Measurements from ENCODE around the gene ALG9. TPM values are rescaled to one million over a fixed set of nuclear protein-coding genes. Genes with fewer than 3 reads are reported as not detected.

ALG9 gene
- total and polyA plus RNA-seq, 2 donors from 2014 or later = 27.8 to 30.0 TPM

DNA sequence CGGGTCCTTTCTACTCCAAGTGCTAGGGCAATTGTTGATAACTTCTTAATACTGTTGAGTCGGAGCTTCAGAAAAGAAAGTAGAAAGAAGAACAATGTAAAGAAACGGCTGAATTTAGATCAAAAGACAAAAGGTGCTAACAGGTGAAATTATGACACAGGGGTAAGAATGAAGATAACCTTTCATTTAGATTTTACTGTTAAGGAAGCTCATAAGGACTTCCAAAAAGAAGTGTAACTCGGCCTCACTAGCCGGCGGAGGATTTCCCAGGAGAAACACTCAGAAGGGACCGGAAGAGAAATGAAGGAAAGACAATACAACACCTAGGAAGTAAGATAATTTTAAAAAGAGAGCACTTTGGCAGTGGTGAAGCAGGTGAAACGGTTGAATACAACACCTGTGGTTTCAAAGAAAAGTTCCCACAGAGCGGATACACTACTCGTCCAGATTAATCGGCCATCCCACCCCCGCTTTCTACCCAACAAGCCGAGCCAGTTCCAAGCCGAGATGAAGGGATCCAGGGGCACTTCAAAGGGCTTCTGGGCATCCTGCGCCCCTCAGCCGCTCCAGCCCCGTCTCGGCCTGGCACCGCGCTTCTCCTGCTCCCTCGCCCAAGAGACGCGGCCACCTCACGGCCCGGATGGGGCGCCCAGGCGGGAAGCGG is 105.9 kb downstream of the ALG9 start:
- Histone ChIP-seq H3K27me3 (ENCODE audit: control insufficient read depth, insufficient read depth, low read length) (no peaks in the 10 kb centered on the region), H3K9me3 (ENCODE audit: control insufficient read depth in 2 of 3, insufficient read depth in 1 of 3, low read length in 3 of 3) (no peaks in the 10 kb centered on the region), H3K36me3 (ENCODE audit: control insufficient read depth in 2 of 3, insufficient read depth in 3 of 3, low read length in 3 of 3) (peaks cover 3 to 15% (median 11%) of the 10 kb centered on the region in 3 donors), H3K9ac (ENCODE audit: low read length in 3 of 3) (peak overlapping the region; percentile 77 to 98 (median 89)), H3K27ac (ENCODE audit: low read depth in 2 of 2, low read length in 2 of 2) (peak overlapping the region; percentile 57 to 98), H3K4me1 (ENCODE audit: control insufficient read depth in 2 of 3, insufficient read depth in 2 of 3, low read depth in 1 of 3, low read length in 3 of 3) (peaks cover 4 to 18% (median 6%) of the 10 kb centered on the region in 3 donors), H3K4me3 (ENCODE audit: low read length in 3 of 3) (peak overlapping the region; percentile 85 to 93 (median 92))
- intact Hi-C loops (cut with DNase I) = no loop called here
- TF ChIP-seq, protein P1, sequence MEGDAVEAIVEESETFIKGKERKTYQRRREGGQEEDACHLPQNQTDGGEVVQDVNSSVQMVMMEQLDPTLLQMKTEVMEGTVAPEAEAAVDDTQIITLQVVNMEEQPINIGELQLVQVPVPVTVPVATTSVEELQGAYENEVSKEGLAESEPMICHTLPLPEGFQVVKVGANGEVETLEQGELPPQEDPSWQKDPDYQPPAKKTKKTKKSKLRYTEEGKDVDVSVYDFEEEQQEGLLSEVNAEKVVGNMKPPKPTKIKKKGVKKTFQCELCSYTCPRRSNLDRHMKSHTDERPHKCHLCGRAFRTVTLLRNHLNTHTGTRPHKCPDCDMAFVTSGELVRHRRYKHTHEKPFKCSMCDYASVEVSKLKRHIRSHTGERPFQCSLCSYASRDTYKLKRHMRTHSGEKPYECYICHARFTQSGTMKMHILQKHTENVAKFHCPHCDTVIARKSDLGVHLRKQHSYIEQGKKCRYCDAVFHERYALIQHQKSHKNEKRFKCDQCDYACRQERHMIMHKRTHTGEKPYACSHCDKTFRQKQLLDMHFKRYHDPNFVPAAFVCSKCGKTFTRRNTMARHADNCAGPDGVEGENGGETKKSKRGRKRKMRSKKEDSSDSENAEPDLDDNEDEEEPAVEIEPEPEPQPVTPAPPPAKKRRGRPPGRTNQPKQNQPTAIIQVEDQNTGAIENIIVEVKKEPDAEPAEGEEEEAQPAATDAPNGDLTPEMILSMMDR (IDR thresholded peaks at IDR 0.05; ENCODE audit: borderline replicate concordance, extremely low read depth, insufficient read depth) = no peak
- peak in 1 of 5 donors; percentile 20 for DNase-seq
- FAIRE-seq = no peak

DNA sequence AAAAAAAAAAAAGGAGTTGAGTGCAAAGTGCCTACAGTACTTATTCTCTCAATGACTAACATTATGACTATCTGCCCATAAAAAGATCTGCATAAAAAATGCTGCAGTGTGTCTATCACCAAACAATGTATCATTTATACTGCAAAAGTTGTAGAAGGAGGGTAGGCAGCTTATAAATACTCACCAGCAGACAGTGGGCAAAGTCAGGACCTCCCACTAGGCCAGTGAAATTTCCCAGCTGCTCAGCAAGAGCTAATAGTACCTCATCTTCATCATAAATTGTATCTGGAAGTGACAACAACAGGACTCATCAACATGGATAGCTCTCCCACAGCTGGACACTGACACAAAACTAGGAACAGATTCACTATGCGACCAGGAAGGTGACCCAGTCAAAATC is 106.8 kb downstream of the ALG9 start:
- Histone ChIP-seq H3K27ac (ENCODE audit: low read depth in 2 of 2, low read length in 2 of 2) (no peak overlapping the region), H3K9ac (ENCODE audit: low read length in 3 of 3) (peak overlapping the region in 1 of 3 donors; percentile 98), H3K4me1 (ENCODE audit: control insufficient read depth in 2 of 3, insufficient read depth in 2 of 3, low read depth in 1 of 3, low read length in 3 of 3) (peaks cover 4 to 18% (median 6%) of the 10 kb centered on the region in 3 donors), H3K36me3 (ENCODE audit: control insufficient read depth in 2 of 3, insufficient read depth in 3 of 3, low read length in 3 of 3) (peaks cover 3 to 21% (median 15%) of the 10 kb centered on the region in 3 donors), H3K9me3 (ENCODE audit: control insufficient read depth in 2 of 3, insufficient read depth in 1 of 3, low read length in 3 of 3) (no peaks in the 10 kb centered on the region), H3K27me3 (ENCODE audit: control insufficient read depth, insufficient read depth, low read length) (no peaks in the 10 kb centered on the region), H3K4me3 (ENCODE audit: low read length in 3 of 3) (peak overlapping the region; percentile 5 to 93 (median 92))
- DNase-seq (peak in 2 of 5 donors; percentile 27 to 33), FAIRE-seq (no peak)
- TF ChIP-seq, protein P1 (IDR thresholded peaks at IDR 0.05; ENCODE audit: borderline replicate concordance, extremely low read depth, insufficient read depth) = no peak
- intact Hi-C loops (cut with DNase I) = no loop called here

DNA sequence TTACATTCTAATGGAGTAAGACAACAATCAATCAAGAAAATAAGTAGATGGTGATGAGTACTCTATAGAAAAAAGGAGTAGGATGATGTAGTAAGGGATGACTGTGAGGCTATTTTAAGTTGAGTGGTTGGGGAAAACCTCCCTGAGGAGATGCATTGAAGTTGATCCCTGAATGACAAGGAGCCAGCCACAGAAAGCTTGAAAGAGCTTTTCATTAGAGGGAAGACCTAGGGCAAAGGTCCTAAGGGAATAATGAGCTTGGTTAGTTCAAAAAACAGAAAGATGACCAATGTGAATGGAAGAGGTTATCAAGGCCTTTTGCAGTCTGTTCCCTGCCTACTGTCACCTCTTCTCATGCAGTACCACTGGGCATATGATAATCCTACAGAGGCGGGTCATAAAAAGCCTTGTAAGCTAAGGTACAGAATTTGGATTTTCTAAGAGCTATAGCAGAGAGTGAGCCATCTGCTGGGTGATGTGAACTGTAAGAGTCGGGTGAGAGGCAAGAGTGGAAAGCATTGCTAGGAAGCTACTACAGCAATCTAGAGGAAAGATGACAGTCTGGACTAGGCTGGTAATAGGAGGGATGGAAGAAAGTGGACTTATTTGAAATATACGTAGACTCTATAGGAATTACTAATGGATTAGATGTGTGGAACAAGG is 108.3 kb downstream of the ALG9 start:
- H3K4me3 ChIP-seq (ENCODE audit: low read length in 3 of 3) = no peak overlapping the region
- FAIRE-seq (no peak), DNase-seq (no peak)
- no peaks in the 10 kb centered on the region for H3K27me3 ChIP-seq (ENCODE audit: control insufficient read depth, insufficient read depth, low read length)
- peaks cover 4 to 18% (median 6%) of the 10 kb centered on the region in 3 donors for H3K4me1 ChIP-seq (ENCODE audit: control insufficient read depth in 2 of 3, insufficient read depth in 2 of 3, low read depth in 1 of 3, low read length in 3 of 3)
- no peaks in the 10 kb centered on the region for H3K9me3 ChIP-seq (ENCODE audit: control insufficient read depth in 2 of 3, insufficient read depth in 1 of 3, low read length in 3 of 3)
- peaks cover 8 to 34% (median 22%) of the 10 kb centered on the region in 3 donors for H3K36me3 ChIP-seq (ENCODE audit: control insufficient read depth in 2 of 3, insufficient read depth in 3 of 3, low read length in 3 of 3)
- intact Hi-C loops (cut with DNase I) = no loop called here
- TF ChIP-seq, protein P1 (IDR thresholded peaks at IDR 0.05; ENCODE audit: borderline replicate concordance, extremely low read depth, insufficient read depth) = no peak
- no peak overlapping the region for H3K9ac ChIP-seq (ENCODE audit: low read length in 3 of 3)
- H3K27ac ChIP-seq (ENCODE audit: low read depth in 2 of 2, low read length in 2 of 2) = no peak overlapping the region

Data from kidney (tissue), 14 donors.